Astrocyte (in vitro differentiated cells and primary cell): ENCODE measurements around the gene BDP1. TPM values are rescaled to one million over a fixed set of nuclear protein-coding genes. Genes with fewer than 3 reads are reported as not detected.
A peak's percentile ranks its signal among the peaks of the same experiment; 100 is the strongest.
"Not testable (repeated sequence)": the region's sequence is repeated elsewhere in the genome, so short reads cannot be mapped to it uniquely, and the experiment has no call there.

Experiments
- DNase-seq: peaks from one replicate; pipeline ENCODE4 v3.0.0-alpha.2; 2010; ENCODE audit warnings: low read depth
- FAIRE-seq: peaks from 2 replicates; lab custom pipeline; 2011; peaks lifted over from hg19 to GRCh38; lab: Jason Lieb, UNC
- H2AFZ ChIP-seq: 2 replicates; pipeline ENCODE4 v1.6.0; 2012; ENCODE audit warnings: low read depth, low read length, inconsistent platforms
- H3K27ac ChIP-seq: 2 replicates; pipeline ENCODE4 v1.5.1; 2011; ENCODE audit warnings: low read depth, low read length, inconsistent platforms
- H3K27me3 ChIP-seq: 2 replicates; pipeline ENCODE4 v1.6.0; 2011; ENCODE audit warnings: low read length, inconsistent platforms; ENCODE audit not compliant: insufficient read depth
- H3K36me3 ChIP-seq: 2 replicates; pipeline ENCODE4 v1.5.1; 2011; ENCODE audit warnings: low read length, inconsistent platforms; ENCODE audit not compliant: insufficient read depth
- H3K4me1 ChIP-seq: 2 replicates; pipeline ENCODE4 v1.5.1; 2011; ENCODE audit warnings: low read length, inconsistent platforms; ENCODE audit not compliant: insufficient read depth
- H3K4me2 ChIP-seq: 2 replicates; pipeline ENCODE4 v1.6.0; 2012; ENCODE audit warnings: low read length, inconsistent platforms
- H3K4me3 ChIP-seq: 2 replicates; pipeline ENCODE4 v1.5.1; 2011; ENCODE audit warnings: low read depth, mild to moderate bottlenecking, low read length, inconsistent platforms; ENCODE audit not compliant: insufficient read depth
- H3K79me2 ChIP-seq: 2 replicates; pipeline ENCODE4 v1.6.0; 2012; ENCODE audit warnings: mild to moderate bottlenecking, low read length, inconsistent platforms; ENCODE audit not compliant: insufficient read depth
- H3K9ac ChIP-seq: 2 replicates; pipeline ENCODE4 v1.6.0; 2012; ENCODE audit warnings: mild to moderate bottlenecking, low read length, inconsistent platforms
- H3K9me3 ChIP-seq: 2 replicates; pipeline ENCODE4 v1.5.1; 2012; ENCODE audit warnings: low read depth, mild to moderate bottlenecking, low read length, inconsistent platforms; ENCODE audit not compliant: insufficient read depth
- H4K20me1 ChIP-seq: 2 replicates; pipeline ENCODE4 v1.6.0; 2012; ENCODE audit warnings: low read length, inconsistent platforms; ENCODE audit not compliant: insufficient read depth
- H3K27ac Mint-ChIP-seq: one replicate; pipeline ENCODE4 v1.8.0; 2021; ENCODE audit warnings: mild to moderate bottlenecking, mixed read lengths; ENCODE audit not compliant: unreplicated experiment
- H3K27me3 Mint-ChIP-seq: one replicate; pipeline ENCODE4 v1.8.0; 2021; ENCODE audit warnings: low read depth, mixed read lengths; ENCODE audit not compliant: unreplicated experiment
- H3K36me3 Mint-ChIP-seq: one replicate; pipeline ENCODE4 v1.8.0; 2021; ENCODE audit warnings: low read depth, mixed read lengths; ENCODE audit not compliant: unreplicated experiment
- H3K4me1 Mint-ChIP-seq: one replicate; pipeline ENCODE4 v1.8.0; 2021; ENCODE audit warnings: low read depth, mixed read lengths; ENCODE audit not compliant: unreplicated experiment
- H3K4me3 Mint-ChIP-seq: one replicate; pipeline ENCODE4 v1.8.0; 2021; ENCODE audit warnings: mild to moderate bottlenecking, moderate library complexity, mixed read lengths; ENCODE audit not compliant: unreplicated experiment
- H3K9me3 Mint-ChIP-seq: one replicate; pipeline ENCODE4 v1.8.0; 2021; ENCODE audit warnings: mild to moderate bottlenecking, mixed read lengths; ENCODE audit not compliant: unreplicated experiment
- EZH2 ChIP-seq: IDR thresholded peaks from 2 replicates; pipeline ENCODE4 v1.6.1; 2012; ENCODE audit warnings: mild to moderate bottlenecking, low read length, inconsistent platforms; ENCODE audit not compliant: insufficient read depth
- total RNA-seq: library from RNA; stranded (reverse); gene quantifications from 2 replicates; pipeline ENCODE4 v1.2.1, GENCODE V29; 2021
- TF ChIP-seq, protein P1 (sequence below): IDR thresholded peaks from 2 replicates; pipeline ENCODE4 v1.5.1; 2011; ENCODE audit warnings: low read depth, mild to moderate bottlenecking, inconsistent platforms, low read length, moderate library complexity; ENCODE audit not compliant: insufficient read depth

The BDP1 gene
- total RNA-seq, 1 donor from 2014 or later, result 31.8 TPM

DNA sequence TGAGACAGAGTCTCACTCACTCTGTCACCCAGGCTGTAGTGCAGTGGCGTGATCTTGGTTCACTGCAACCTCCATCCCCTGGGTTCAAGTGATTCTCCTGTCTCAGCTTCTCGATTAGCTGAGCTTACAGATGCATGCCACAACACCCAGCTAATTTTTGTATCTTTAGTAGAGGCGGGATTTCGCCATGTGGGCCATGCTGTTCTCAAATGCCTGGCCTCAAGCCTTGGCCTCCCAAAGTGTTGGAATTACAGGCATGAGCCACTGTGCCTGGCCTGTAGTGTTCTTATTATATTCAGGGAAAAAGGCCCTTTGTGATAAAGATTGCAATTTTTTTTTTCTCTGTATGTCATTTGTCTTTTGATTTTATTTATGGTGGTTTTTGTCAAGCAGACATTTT is 107.7 kb downstream of the BDP1 start:
- H3K9me3 Mint-ChIP-seq, result no peaks in the 10 kb centered on the region
- no peak overlapping the region for H2AFZ ChIP-seq
- H3K36me3 ChIP-seq, result peaks cover 36% of the 10 kb centered on the region
- no peaks in the 10 kb centered on the region for H4K20me1 ChIP-seq
- H3K36me3 Mint-ChIP-seq, result peaks cover 4% of the 10 kb centered on the region
- H3K4me1 Mint-ChIP-seq, result no peaks in the 10 kb centered on the region
- no peak overlapping the region for H3K9ac ChIP-seq
- no peak overlapping the region for H3K4me3 Mint-ChIP-seq
- H3K4me3 ChIP-seq, result no peak overlapping the region
- DNase-seq (no peak), FAIRE-seq (no peak)
- no peak overlapping the region for H3K4me2 ChIP-seq
- TF ChIP-seq, protein P1, sequence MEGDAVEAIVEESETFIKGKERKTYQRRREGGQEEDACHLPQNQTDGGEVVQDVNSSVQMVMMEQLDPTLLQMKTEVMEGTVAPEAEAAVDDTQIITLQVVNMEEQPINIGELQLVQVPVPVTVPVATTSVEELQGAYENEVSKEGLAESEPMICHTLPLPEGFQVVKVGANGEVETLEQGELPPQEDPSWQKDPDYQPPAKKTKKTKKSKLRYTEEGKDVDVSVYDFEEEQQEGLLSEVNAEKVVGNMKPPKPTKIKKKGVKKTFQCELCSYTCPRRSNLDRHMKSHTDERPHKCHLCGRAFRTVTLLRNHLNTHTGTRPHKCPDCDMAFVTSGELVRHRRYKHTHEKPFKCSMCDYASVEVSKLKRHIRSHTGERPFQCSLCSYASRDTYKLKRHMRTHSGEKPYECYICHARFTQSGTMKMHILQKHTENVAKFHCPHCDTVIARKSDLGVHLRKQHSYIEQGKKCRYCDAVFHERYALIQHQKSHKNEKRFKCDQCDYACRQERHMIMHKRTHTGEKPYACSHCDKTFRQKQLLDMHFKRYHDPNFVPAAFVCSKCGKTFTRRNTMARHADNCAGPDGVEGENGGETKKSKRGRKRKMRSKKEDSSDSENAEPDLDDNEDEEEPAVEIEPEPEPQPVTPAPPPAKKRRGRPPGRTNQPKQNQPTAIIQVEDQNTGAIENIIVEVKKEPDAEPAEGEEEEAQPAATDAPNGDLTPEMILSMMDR, result no peak
- TF ChIP-seq EZH2, result no peak
- no peaks in the 10 kb centered on the region for H3K79me2 ChIP-seq
- H3K4me1 ChIP-seq, result no peaks in the 10 kb centered on the region
- no peak overlapping the region for H3K27ac Mint-ChIP-seq
- H3K27ac ChIP-seq, result no peak overlapping the region
- H3K9me3 ChIP-seq, result no peaks in the 10 kb centered on the region
- H3K27me3 ChIP-seq, result no peaks in the 10 kb centered on the region
- H3K27me3 Mint-ChIP-seq, result no peaks in the 10 kb centered on the region

- no peaks in the 10 kb centered on the region for H3K4me1 ChIP-seq
- no peaks in the 10 kb centered on the region for H3K4me1 Mint-ChIP-seq
- no peak overlapping the region for H3K4me3 ChIP-seq
- no peaks in the 10 kb centered on the region for H3K27me3 ChIP-seq
- no peaks in the 10 kb centered on the region for H4K20me1 ChIP-seq
- no peak overlapping the region for H2AFZ ChIP-seq
- no peak overlapping the region for H3K27ac ChIP-seq
- H3K9me3 Mint-ChIP-seq, result no peaks in the 10 kb centered on the region
- DNase-seq, result no peak
- no peak overlapping the region for H3K9ac ChIP-seq
- H3K27me3 Mint-ChIP-seq, result no peaks in the 10 kb centered on the region
- H3K36me3 Mint-ChIP-seq, result peaks cover 14% of the 10 kb centered on the region
- no peak overlapping the region for H3K4me3 Mint-ChIP-seq
- H3K79me2 ChIP-seq, result no peaks in the 10 kb centered on the region
- no peak for TF ChIP-seq EZH2
- TF ChIP-seq, protein P1, result no peak
- H3K36me3 ChIP-seq, result peaks cover 36% of the 10 kb centered on the region
- H3K9me3 ChIP-seq, result no peaks in the 10 kb centered on the region
- H3K27ac Mint-ChIP-seq, result peak overlapping the region; percentile 1
- FAIRE-seq, result no peak
- H3K4me2 ChIP-seq, result no peak overlapping the region
These were observed 109.4 kb downstream of the BDP1 start for GRCh38 chr5:71564895-71565294.

- Histone ChIP-seq H3K9ac (no peak overlapping the region), H3K27ac (no peak overlapping the region), H2AFZ (no peak overlapping the region), H3K4me3 (no peak overlapping the region), H3K27me3 (no peaks in the 10 kb centered on the region), H3K4me1 (no peaks in the 10 kb centered on the region), H3K9me3 (no peaks in the 10 kb centered on the region), H3K36me3 (peaks cover 14% of the 10 kb centered on the region), H3K79me2 (no peaks in the 10 kb centered on the region), H3K4me2 (no peak overlapping the region), H4K20me1 (no peaks in the 10 kb centered on the region)
- H3K4me3 Mint-ChIP-seq, result no peak overlapping the region
- H3K4me1 Mint-ChIP-seq, result no peaks in the 10 kb centered on the region
- peaks cover 20% of the 10 kb centered on the region for H3K36me3 Mint-ChIP-seq
- DNase-seq (no peak), FAIRE-seq (no peak)
- H3K9me3 Mint-ChIP-seq, result no peaks in the 10 kb centered on the region
- no peak overlapping the region for H3K27ac Mint-ChIP-seq
- no peaks in the 10 kb centered on the region for H3K27me3 Mint-ChIP-seq
- no peak for TF ChIP-seq EZH2
- TF ChIP-seq, protein P1, result no peak
These were observed 114.5 kb downstream of the BDP1 start for GRCh38 chr5:71569748-71570509.

- not testable (repeated sequence) for H3K4me2 ChIP-seq, H4K20me1 ChIP-seq, H2AFZ ChIP-seq, H3K27me3 ChIP-seq, H3K4me3 ChIP-seq, H3K27ac Mint-ChIP-seq, H3K79me2 ChIP-seq, H3K9me3 Mint-ChIP-seq, H3K9me3 ChIP-seq, H3K4me3 Mint-ChIP-seq, H3K27ac ChIP-seq, DNase-seq, FAIRE-seq, H3K4me1 Mint-ChIP-seq, H3K27me3 Mint-ChIP-seq, H3K4me1 ChIP-seq, H3K9ac ChIP-seq
- H3K36me3 Mint-ChIP-seq, result peaks cover 22% of the 10 kb centered on the region
- H3K36me3 ChIP-seq, result peaks cover 11% of the 10 kb centered on the region
These were observed 116.4 kb downstream of the BDP1 start for GRCh38 chr5:71571811-71572210.
